Natural killer cell (primary cell): ENCODE measurements around the gene PLAU. TPM values are rescaled to one million over a fixed set of nuclear protein-coding genes. Genes with fewer than 3 reads are reported as not detected.

ENCODE experiments used
- ATAC-seq, 3 donors: fragments of 150-1000 bp in 2 of 3; fragments of 200-7000 bp in 1 of 3; cut with Tn5 transposase; 1 replicate in 1 of 3; 2 replicates in 2 of 3; pipeline ENCODE4 v1.10.0; 2021; ENCODE audit warnings: mild to moderate bottlenecking in 2 of 3, moderate library complexity in 2 of 3
- DNase-seq, 2 donors: peaks; one replicate each; pipeline versions ENCODE4 v3.0.0 to v3.0.0-alpha.2; 2013 to 2021; ENCODE audit warnings: mixed read lengths in 1 of 2
- H3K27ac ChIP-seq: one replicate; pipeline ENCODE4 v1.5.1; 2013; ENCODE audit warnings: mild to moderate bottlenecking, low read length
- H3K27me3 ChIP-seq: one replicate; pipeline ENCODE4 v1.6.1; 2013; ENCODE audit warnings: low read length; ENCODE audit not compliant: control insufficient read depth, insufficient read depth
- H3K36me3 ChIP-seq: one replicate; pipeline ENCODE4 v1.6.1; 2013; ENCODE audit warnings: low read length; ENCODE audit not compliant: control insufficient read depth, insufficient read depth
- H3K4me1 ChIP-seq: one replicate; pipeline ENCODE4 v1.6.1; 2013; ENCODE audit warnings: low read length; ENCODE audit not compliant: control insufficient read depth, insufficient read depth
- H3K4me3 ChIP-seq: one replicate; pipeline ENCODE4 v1.5.1; 2013; ENCODE audit warnings: low read length
- H3K9me3 ChIP-seq: one replicate; pipeline ENCODE4 v1.6.1; 2013; ENCODE audit warnings: low read length; ENCODE audit not compliant: control insufficient read depth, insufficient read depth
- H3K27ac Mint-ChIP-seq, 2 donors: one replicate each; pipeline ENCODE4 v1.8.0; 2022; ENCODE audit warnings: mild to moderate bottlenecking in 2 of 2, mixed read lengths in 2 of 2, moderate library complexity in 1 of 2
- H3K27me3 Mint-ChIP-seq, 2 donors: one replicate each; pipeline ENCODE4 v1.8.0; 2022; ENCODE audit warnings: low read depth in 2 of 2, mixed read lengths in 2 of 2
- H3K36me3 Mint-ChIP-seq: one replicate; pipeline ENCODE4 v1.8.0; 2022; ENCODE audit warnings: mixed read lengths
- H3K4me1 Mint-ChIP-seq, 2 donors: one replicate each; pipeline ENCODE4 v1.8.0; 2022; ENCODE audit warnings: mixed read lengths in 2 of 2
- H3K4me3 Mint-ChIP-seq: one replicate; pipeline ENCODE4 v1.8.0; 2022; ENCODE audit warnings: mild to moderate bottlenecking, moderate library complexity, mixed read lengths
- H3K9me3 Mint-ChIP-seq, 2 donors: one replicate each; pipeline ENCODE4 v1.8.0; 2022; ENCODE audit warnings: mixed read lengths in 2 of 2
- WGBS: methylation state at CpG from one replicate; pipeline ENCODE4 v1.1.7; 2013; ENCODE audit warnings: missing lambda C conversion rate; ENCODE audit not compliant: insufficient coverage; 5-methylcytosine and 5-hydroxymethylcytosine counted together
- intact Hi-C: fragments of 100-400 bp; cut with micrococcal nuclease; formaldehyde crosslinking; loops from one replicate; pipeline ENCODE4 v1.14.2; 2022
- total RNA-seq, 4 donors: library from RNA; stranded (reverse); fragments of 120-200 nt in 1 of 4; gene quantifications; one replicate each; pipeline versions ENCODE4 v1.2.3 to v1.2.4, GENCODE V29; 2013 to 2022
- TF ChIP-seq, protein P1 (sequence below): fragments of 200-600 bp; IDR thresholded peaks from one replicate; pipeline ENCODE4 v1.8.0; 2022; ENCODE audit warnings: antibody characterized with exemption

Gene PLAU
- total RNA-seq, 3 donors from 2014 or later (not counting 1 experiment from before 2014, with no cell fraction given): 0.12 to 1.6 (median 0.32) TPM

DNA sequence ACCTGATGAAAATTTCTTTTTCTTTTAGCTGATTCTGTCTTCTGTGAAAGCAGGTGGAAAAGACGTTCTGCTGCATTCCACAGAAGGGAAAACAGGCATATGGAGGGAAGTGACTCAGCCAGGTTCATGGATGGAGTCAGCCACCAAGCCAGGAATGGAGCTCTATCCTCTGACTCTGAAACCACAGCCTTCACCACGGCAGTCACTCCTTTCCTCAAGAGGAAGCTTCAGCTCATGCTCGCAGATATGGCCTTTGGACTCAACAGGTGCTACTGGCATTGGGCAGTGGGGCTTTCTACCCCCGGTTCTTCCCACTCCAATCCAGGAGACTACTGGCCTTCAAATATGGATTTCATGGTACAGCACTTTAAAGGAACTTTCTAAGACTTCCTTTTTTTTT lies 11.5 kb upstream of the PLAU start:
- H3K4me1 ChIP-seq: peaks cover 7% of the 10 kb centered on the region
- WGBS: 53% methylated on average over 4 of the region's 4 CpGs
- no peaks in the 10 kb centered on the region for H3K36me3 Mint-ChIP-seq
- H3K9me3 ChIP-seq: no peaks in the 10 kb centered on the region
- H3K4me3 Mint-ChIP-seq: no peak overlapping the region
- no peak overlapping the region for H3K4me3 ChIP-seq
- no peaks in the 10 kb centered on the region for H3K9me3 Mint-ChIP-seq
- DNase-seq: no peak
- peaks cover 7 to 8% of the 10 kb centered on the region in 2 donors for H3K27me3 Mint-ChIP-seq
- ATAC-seq: no peak
- H3K27me3 ChIP-seq: no peaks in the 10 kb centered on the region
- H3K4me1 Mint-ChIP-seq: peaks cover 5 to 12% of the 10 kb centered on the region in 2 donors
- TF ChIP-seq, protein P1, sequence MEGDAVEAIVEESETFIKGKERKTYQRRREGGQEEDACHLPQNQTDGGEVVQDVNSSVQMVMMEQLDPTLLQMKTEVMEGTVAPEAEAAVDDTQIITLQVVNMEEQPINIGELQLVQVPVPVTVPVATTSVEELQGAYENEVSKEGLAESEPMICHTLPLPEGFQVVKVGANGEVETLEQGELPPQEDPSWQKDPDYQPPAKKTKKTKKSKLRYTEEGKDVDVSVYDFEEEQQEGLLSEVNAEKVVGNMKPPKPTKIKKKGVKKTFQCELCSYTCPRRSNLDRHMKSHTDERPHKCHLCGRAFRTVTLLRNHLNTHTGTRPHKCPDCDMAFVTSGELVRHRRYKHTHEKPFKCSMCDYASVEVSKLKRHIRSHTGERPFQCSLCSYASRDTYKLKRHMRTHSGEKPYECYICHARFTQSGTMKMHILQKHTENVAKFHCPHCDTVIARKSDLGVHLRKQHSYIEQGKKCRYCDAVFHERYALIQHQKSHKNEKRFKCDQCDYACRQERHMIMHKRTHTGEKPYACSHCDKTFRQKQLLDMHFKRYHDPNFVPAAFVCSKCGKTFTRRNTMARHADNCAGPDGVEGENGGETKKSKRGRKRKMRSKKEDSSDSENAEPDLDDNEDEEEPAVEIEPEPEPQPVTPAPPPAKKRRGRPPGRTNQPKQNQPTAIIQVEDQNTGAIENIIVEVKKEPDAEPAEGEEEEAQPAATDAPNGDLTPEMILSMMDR: no peak
- intact Hi-C loops: no loop called here
- no peaks in the 10 kb centered on the region for H3K36me3 ChIP-seq
- H3K27ac ChIP-seq: no peak overlapping the region
- H3K27ac Mint-ChIP-seq: no peak overlapping the region

DNA sequence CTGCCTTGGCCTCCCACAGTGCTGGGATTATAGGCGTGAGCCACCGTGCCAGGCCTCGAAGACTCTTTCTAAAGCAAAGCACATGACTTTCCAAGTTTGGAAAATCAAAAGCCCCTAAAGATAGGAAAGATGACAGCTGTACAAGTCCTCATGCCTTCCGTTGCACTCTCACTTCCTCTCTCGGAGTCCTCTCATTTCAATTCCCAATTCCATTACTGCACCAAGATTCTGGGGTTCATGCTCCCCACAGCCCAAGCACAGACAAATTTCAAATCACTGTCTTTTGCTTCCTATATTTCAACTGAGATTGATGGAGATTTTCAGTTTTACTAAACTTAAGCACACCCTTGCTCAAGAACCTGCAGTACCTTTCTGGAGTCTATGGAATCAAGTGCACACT lies 10.9 kb upstream of the PLAU start:
- H3K36me3 Mint-ChIP-seq: no peaks in the 10 kb centered on the region
- H3K27ac Mint-ChIP-seq: no peak overlapping the region

DNA sequence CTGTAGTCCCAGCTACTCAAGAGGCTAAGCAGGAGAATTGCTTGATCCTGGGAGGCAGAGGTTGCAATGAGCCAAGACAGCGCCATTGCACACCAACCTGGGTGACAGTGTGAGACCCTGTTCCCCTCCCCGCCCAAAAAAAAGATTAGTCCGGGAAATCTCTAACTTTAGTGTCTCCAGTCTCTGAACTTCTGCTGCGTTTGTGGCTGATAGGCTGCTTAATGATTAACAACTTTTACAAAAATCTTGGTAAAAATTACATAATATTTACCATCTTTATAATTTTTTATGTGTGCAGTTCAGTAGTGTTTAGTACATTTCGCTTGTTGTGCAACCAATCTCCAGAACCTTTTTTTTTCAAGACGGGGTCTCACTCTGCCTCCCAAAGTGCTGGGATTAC lies 9.7 kb upstream of the PLAU start:
- intact Hi-C loops: no loop called here
- peaks cover 0 to 4% of the 10 kb centered on the region in 2 donors for H3K4me1 Mint-ChIP-seq
- H3K9me3 ChIP-seq: no peaks in the 10 kb centered on the region
- DNase-seq: no peak
- peaks cover 10 to 15% of the 10 kb centered on the region in 2 donors for H3K27me3 Mint-ChIP-seq
- H3K36me3 Mint-ChIP-seq: no peaks in the 10 kb centered on the region
- H3K36me3 ChIP-seq: no peaks in the 10 kb centered on the region
- H3K4me1 ChIP-seq: no peaks in the 10 kb centered on the region
- H3K4me3 Mint-ChIP-seq: no peak overlapping the region
- no peak overlapping the region for H3K27ac ChIP-seq
- H3K4me3 ChIP-seq: no peak overlapping the region
- ATAC-seq: no peak
- no peaks in the 10 kb centered on the region for H3K27me3 ChIP-seq
- no peak overlapping the region for H3K27ac Mint-ChIP-seq
- TF ChIP-seq, protein P1: no peak
- WGBS: 93% methylated on average over 6 of the region's 6 CpGs
- H3K9me3 Mint-ChIP-seq: no peaks in the 10 kb centered on the region

More for the DNA sequence above, 10.9 kb upstream of the PLAU start:
- Mint-ChIP-seq H3K4me3 (no peak overlapping the region), H3K27me3 (peaks cover 7 to 9% of the 10 kb centered on the region in 2 donors), H3K9me3 (no peaks in the 10 kb centered on the region), H3K4me1 (peaks cover 0 to 5% of the 10 kb centered on the region in 2 donors)
- no peaks in the 10 kb centered on the region for H3K9me3 ChIP-seq
- no peak overlapping the region for H3K4me3 ChIP-seq
- no peaks in the 10 kb centered on the region for H3K36me3 ChIP-seq
- no peak for DNase-seq
- ATAC-seq: no peak
- TF ChIP-seq, protein P1: no peak
- no peaks in the 10 kb centered on the region for H3K27me3 ChIP-seq
- 81% methylated on average over 5 of the region's 5 CpGs for WGBS
- intact Hi-C loops: no loop called here
- no peak overlapping the region for H3K27ac ChIP-seq
- peaks cover under 1% of the 10 kb centered on the region for H3K4me1 ChIP-seq

DNA sequence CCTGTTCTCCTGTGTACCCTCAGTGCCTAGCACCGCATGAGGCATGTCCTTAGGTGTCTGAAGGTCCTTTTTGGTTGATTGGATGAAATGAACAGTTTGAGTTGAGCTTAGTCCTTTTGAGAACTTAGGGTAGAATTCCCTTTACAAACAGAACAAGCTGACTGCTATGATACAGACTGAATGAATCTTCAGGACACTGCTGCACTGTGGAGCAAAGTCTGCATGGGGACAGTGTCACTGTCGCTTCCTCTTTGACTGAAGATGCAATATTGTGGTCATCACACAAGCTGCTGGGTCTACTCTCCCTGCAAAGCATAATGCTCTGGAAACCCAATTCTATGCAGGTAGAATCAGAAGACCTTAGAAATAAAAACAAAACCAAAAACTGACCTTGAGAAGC lies 8.6 kb upstream of the PLAU start:
- Mint-ChIP-seq H3K9me3 (no peaks in the 10 kb centered on the region), H3K4me3 (no peak overlapping the region), H3K4me1 (peaks cover 0 to 4% of the 10 kb centered on the region in 2 donors), H3K27me3 (peaks cover 10 to 15% of the 10 kb centered on the region in 2 donors), H3K36me3 (no peaks in the 10 kb centered on the region), H3K27ac (no peak overlapping the region)
- intact Hi-C loops: no loop called here
- 82% methylated on average over 2 of the region's 2 CpGs for WGBS
- no peaks in the 10 kb centered on the region for H3K27me3 ChIP-seq
- H3K27ac ChIP-seq: no peak overlapping the region
- ATAC-seq (peak in 1 of 3 donors; percentile 55), DNase-seq (no peak)
- H3K4me3 ChIP-seq: no peak overlapping the region
- TF ChIP-seq, protein P1: no peak
- peaks cover 8% of the 10 kb centered on the region for H3K4me1 ChIP-seq
- no peaks in the 10 kb centered on the region for H3K36me3 ChIP-seq
- no peaks in the 10 kb centered on the region for H3K9me3 ChIP-seq
